ENCODE results near the gene PIK3R3.
"Not testable (repeated sequence)": the region's sequence is repeated elsewhere in the genome, so short reads cannot be mapped to it uniquely, and the experiment has no call there.

PIK3R3 gene

DNA sequence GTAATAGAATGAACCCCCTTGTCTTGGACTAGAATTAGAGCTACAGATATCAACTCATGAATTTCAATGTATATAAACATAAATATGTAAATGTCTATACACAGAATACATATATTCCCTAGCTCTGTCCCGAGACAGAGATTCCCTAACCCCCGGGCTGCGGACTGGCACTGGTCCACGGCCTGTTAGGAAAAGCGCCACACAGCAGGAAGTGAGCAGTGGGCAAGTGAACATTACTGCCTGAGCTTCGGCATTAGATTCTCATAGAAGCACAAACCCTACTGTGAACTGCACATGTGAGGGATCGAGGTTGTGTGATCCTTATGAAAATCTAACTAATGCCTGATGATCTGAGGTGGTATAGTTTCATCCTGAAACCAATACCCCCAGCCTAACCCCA is 51.2 kb downstream of the PIK3R3 start:
- H3K27ac Mint-ChIP-seq, result no peak overlapping the region
- H3K27me3 Mint-ChIP-seq, result no peaks in the 10 kb centered on the region
- no peaks in the 10 kb centered on the region for H3K9me3 Mint-ChIP-seq
- no peak overlapping the region for H3K4me3 Mint-ChIP-seq
- peaks cover 3% of the 10 kb centered on the region for H3K36me3 Mint-ChIP-seq
- H3K4me1 Mint-ChIP-seq, result no peaks in the 10 kb centered on the region
- DNase-seq (ENCODE audit: low spot score in 2 of 2), result no peak
- ATAC-seq (ENCODE audit: low read depth), result no peak

- no peak for ATAC-seq (ENCODE audit: low read depth)
These were observed 52.2 kb downstream of the PIK3R3 start for GRCh38 chr1:46080257-46080656.

GRCh38 chr1:46077644-46078043 is 54.8 kb downstream of the PIK3R3 start:
- DNase-seq (ENCODE audit: low spot score in 2 of 2) (no peak), ATAC-seq (ENCODE audit: low read depth) (no peak)
- Mint-ChIP-seq H3K9me3 (no peaks in the 10 kb centered on the region), H3K4me1 (no peaks in the 10 kb centered on the region), H3K27me3 (no peaks in the 10 kb centered on the region), H3K36me3 (peaks cover 3% of the 10 kb centered on the region), H3K27ac (no peak overlapping the region), H3K4me3 (no peak overlapping the region)

More at GRCh38 chr1:46080257-46080656, 52.2 kb downstream of the PIK3R3 start:
- H3K9me3 Mint-ChIP-seq, result no peaks in the 10 kb centered on the region
- no peak for DNase-seq (ENCODE audit: low spot score in 2 of 2)
- peaks cover 3% of the 10 kb centered on the region for H3K36me3 Mint-ChIP-seq
- H3K4me3 Mint-ChIP-seq, result no peak overlapping the region
- H3K4me1 Mint-ChIP-seq, result no peaks in the 10 kb centered on the region
- no peaks in the 10 kb centered on the region for H3K27me3 Mint-ChIP-seq
- H3K27ac Mint-ChIP-seq, result no peak overlapping the region

GRCh38 chr1:46076343-46076742 is 56.1 kb downstream of the PIK3R3 start:
- ATAC-seq (ENCODE audit: low read depth), result no peak
- Mint-ChIP-seq H3K4me3 (no peak overlapping the region), H3K27ac (no peak overlapping the region), H3K36me3 (no peaks in the 10 kb centered on the region), H3K9me3 (no peaks in the 10 kb centered on the region), H3K4me1 (no peaks in the 10 kb centered on the region), H3K27me3 (no peaks in the 10 kb centered on the region)
- DNase-seq (ENCODE audit: low spot score in 2 of 2), result no peak

DNA sequence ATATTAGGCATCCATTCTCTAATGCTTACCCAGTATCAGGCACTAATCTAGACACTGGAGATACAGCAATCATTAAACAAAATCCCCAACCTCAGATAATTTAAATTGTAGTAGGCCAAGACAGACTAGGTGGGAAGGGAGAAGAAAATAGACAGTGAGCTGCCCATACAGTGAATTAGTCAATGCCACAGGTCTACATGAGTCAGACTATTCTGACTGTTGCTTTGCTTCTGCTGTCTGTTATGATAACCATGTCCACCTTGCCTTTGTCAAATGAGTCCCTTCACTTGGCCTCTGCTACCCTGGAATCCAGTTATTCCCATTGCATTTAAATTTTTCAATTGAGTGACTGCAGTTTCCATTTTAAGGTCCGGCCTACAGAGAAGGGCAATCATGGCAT is 59.5 kb downstream of the PIK3R3 start:
- Mint-ChIP-seq H3K4me3 (no peak overlapping the region), H3K9me3 (no peaks in the 10 kb centered on the region), H3K27ac (no peak overlapping the region), H3K36me3 (no peaks in the 10 kb centered on the region), H3K27me3 (no peaks in the 10 kb centered on the region), H3K4me1 (no peaks in the 10 kb centered on the region)
- no peak for DNase-seq (ENCODE audit: low spot score in 2 of 2)
- ATAC-seq (ENCODE audit: low read depth), result no peak

DNA sequence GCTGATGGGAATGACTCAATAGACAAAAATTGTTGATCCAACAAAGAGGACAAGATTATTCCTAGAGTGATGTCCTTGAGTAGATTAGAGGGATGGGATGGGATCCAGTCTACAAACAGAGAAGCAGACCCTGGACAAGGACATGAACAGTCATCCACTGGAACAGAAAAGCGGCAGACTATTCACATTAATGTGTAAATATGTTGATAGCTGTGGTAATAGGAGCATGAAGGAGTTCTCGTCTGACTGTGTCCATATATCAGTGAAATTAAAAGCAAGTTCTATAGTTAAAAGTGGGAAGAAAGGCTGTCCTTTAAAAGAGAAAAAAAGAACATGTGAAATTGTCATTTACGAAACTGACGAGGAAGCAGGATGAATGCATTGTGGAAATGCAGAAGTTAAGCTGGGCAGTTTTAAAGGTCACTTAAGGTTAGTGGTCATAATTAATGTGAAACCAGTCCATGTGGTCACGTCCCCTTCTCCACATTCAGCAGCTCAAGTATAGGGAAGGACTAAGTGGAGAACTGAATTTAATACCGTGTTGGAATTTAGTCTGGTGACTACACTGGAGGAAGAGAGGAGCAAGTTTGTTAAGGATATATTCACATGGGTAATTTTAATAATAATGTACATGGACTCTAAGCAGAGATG is 62.1 kb downstream of the PIK3R3 start:
- no peaks in the 10 kb centered on the region for H3K9me3 Mint-ChIP-seq
- no peaks in the 10 kb centered on the region for H3K36me3 Mint-ChIP-seq
- no peak overlapping the region for H3K4me3 Mint-ChIP-seq
- no peak overlapping the region for H3K27ac Mint-ChIP-seq
- H3K27me3 Mint-ChIP-seq, result no peaks in the 10 kb centered on the region
- ATAC-seq (ENCODE audit: low read depth) (no peak), DNase-seq (ENCODE audit: low spot score in 2 of 2) (no peak)
- H3K4me1 Mint-ChIP-seq, result peaks cover 3% of the 10 kb centered on the region

DNA sequence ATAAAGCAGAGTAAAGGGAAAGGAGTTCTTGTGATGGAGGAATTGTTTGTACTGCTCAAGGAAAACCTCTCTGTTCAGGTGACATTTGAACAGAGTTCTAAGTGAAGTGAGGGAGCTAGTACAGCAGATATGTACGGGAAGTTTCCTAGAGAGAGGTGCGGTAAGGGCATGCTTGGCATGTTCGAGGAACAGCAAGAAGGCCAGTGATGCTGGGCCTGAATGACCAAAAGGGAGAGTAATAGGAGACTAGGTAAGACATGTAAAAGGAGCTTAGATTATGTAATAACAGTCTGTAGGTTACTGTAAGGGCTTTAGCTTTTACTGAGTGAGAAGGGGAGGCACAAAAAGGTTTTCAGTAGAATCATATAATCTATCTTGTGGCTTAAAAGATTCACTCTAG is 63.9 kb downstream of the PIK3R3 start:
- no peak overlapping the region for H3K27ac Mint-ChIP-seq
- no peaks in the 10 kb centered on the region for H3K27me3 Mint-ChIP-seq
- H3K36me3 Mint-ChIP-seq, result no peaks in the 10 kb centered on the region
- peaks cover 6% of the 10 kb centered on the region for H3K4me1 Mint-ChIP-seq
- no peaks in the 10 kb centered on the region for H3K9me3 Mint-ChIP-seq
- H3K4me3 Mint-ChIP-seq, result no peak overlapping the region
- DNase-seq (ENCODE audit: low spot score in 2 of 2) (no peak), ATAC-seq (ENCODE audit: low read depth) (no peak)

- no peak for ATAC-seq (ENCODE audit: low read depth)
- Mint-ChIP-seq H3K27ac (no peak overlapping the region), H3K9me3 (no peaks in the 10 kb centered on the region)
These were observed 64.8 kb downstream of the PIK3R3 start for GRCh38 chr1:46067652-46068051.

DNA sequence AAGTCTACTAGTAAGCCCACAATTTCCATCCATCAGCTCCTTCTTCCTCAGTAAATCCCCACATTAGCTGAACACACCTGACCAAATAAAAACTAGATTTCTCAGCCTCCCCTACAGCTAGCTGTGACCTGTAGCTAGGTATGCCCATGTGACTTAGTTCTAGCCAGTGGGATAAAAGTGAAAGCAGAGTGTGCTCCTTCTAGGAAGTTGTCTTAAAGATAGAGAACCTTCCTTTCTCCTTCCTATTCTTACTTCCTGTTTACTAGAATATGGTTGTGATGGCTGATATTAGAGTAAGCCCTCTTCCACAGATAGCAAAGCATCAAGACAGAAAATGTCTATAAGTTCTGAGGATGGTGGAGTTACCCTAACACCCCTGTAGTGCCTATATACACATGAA is 67.0 kb downstream of the PIK3R3 start:
- ATAC-seq (ENCODE audit: low read depth), result peak; percentile 76
- Mint-ChIP-seq H3K4me3 (peak overlapping the region; percentile 56), H3K27ac (peak overlapping the region; percentile 62), H3K36me3 (no peaks in the 10 kb centered on the region), H3K27me3 (no peaks in the 10 kb centered on the region), H3K9me3 (no peaks in the 10 kb centered on the region), H3K4me1 (peaks cover 7% of the 10 kb centered on the region)
- DNase-seq (ENCODE audit: low spot score in 2 of 2), result no peak

More at GRCh38 chr1:46067652-46068051, 64.8 kb downstream of the PIK3R3 start:
- peaks cover 7% of the 10 kb centered on the region for H3K4me1 Mint-ChIP-seq
- no peaks in the 10 kb centered on the region for H3K36me3 Mint-ChIP-seq
- no peaks in the 10 kb centered on the region for H3K27me3 Mint-ChIP-seq
- no peak for DNase-seq (ENCODE audit: low spot score in 2 of 2)
- no peak overlapping the region for H3K4me3 Mint-ChIP-seq

- ATAC-seq (ENCODE audit: low read depth), result no peak
- H3K27me3 Mint-ChIP-seq, result no peaks in the 10 kb centered on the region
- no peak overlapping the region for H3K4me3 Mint-ChIP-seq
These were observed 67.7 kb downstream of the PIK3R3 start for GRCh38 chr1:46064708-46065107.

GRCh38 chr1:46062651-46063319 is 69.6 kb downstream of the PIK3R3 start:
- H3K27ac Mint-ChIP-seq, result peak overlapping the region; percentile 41
- no peak overlapping the region for H3K4me3 Mint-ChIP-seq

More at GRCh38 chr1:46064708-46065107, 67.7 kb downstream of the PIK3R3 start:
- Mint-ChIP-seq H3K4me1 (peaks cover 7% of the 10 kb centered on the region), H3K9me3 (no peaks in the 10 kb centered on the region), H3K27ac (no peak overlapping the region), H3K36me3 (no peaks in the 10 kb centered on the region)
- no peak for DNase-seq (ENCODE audit: low spot score in 2 of 2)

GRCh38 chr1:46061146-46061545 is 71.3 kb downstream of the PIK3R3 start:
- H3K9me3 Mint-ChIP-seq, result no peaks in the 10 kb centered on the region
- H3K4me1 Mint-ChIP-seq, result peaks cover 9% of the 10 kb centered on the region
- H3K27ac Mint-ChIP-seq, result no peak overlapping the region
- ATAC-seq (ENCODE audit: low read depth) (no peak), DNase-seq (ENCODE audit: low spot score in 2 of 2) (no peak)
- H3K36me3 Mint-ChIP-seq, result no peaks in the 10 kb centered on the region
- H3K27me3 Mint-ChIP-seq, result no peaks in the 10 kb centered on the region
- H3K4me3 Mint-ChIP-seq, result no peak overlapping the region

More at GRCh38 chr1:46062651-46063319, 69.6 kb downstream of the PIK3R3 start:
- Mint-ChIP-seq H3K9me3 (no peaks in the 10 kb centered on the region), H3K36me3 (no peaks in the 10 kb centered on the region), H3K27me3 (no peaks in the 10 kb centered on the region), H3K4me1 (peaks cover 7% of the 10 kb centered on the region)
- DNase-seq (ENCODE audit: low spot score in 2 of 2) (no peak), ATAC-seq (ENCODE audit: low read depth) (no peak)

DNA sequence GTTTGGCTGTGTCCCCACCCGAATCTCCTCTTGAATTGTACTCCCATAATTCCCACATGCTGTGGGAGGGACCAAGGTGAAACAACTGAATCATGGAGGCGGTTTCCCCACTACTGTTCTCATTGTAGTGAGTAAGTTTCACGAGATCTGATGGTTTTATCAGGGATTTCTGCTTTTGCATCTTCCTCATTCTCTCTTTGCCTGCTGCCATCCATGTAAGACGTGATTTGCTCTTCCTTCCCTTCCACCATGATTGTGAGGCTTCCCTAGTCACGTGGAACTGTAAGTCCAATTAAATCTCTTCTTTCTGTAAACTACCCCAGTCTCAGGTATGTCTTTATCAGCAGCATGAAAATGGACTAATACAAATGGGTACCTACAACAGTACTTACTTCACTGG is 73.5 kb downstream of the PIK3R3 start:
- ATAC-seq (ENCODE audit: low read depth), result no peak
- no peaks in the 10 kb centered on the region for H3K36me3 Mint-ChIP-seq
- H3K9me3 Mint-ChIP-seq, result no peaks in the 10 kb centered on the region
- no peak for DNase-seq (ENCODE audit: low spot score in 2 of 2)
- H3K4me1 Mint-ChIP-seq, result peaks cover 5% of the 10 kb centered on the region
- no peaks in the 10 kb centered on the region for H3K27me3 Mint-ChIP-seq
- no peak overlapping the region for H3K27ac Mint-ChIP-seq
- no peak overlapping the region for H3K4me3 Mint-ChIP-seq

- Mint-ChIP-seq H3K36me3 (no peaks in the 10 kb centered on the region), H3K27me3 (no peaks in the 10 kb centered on the region), H3K4me3 (no peak overlapping the region), H3K4me1 (peaks cover 2% of the 10 kb centered on the region), H3K27ac (no peak overlapping the region), H3K9me3 (no peaks in the 10 kb centered on the region)
- DNase-seq (ENCODE audit: low spot score in 2 of 2), result no peak
- ATAC-seq (ENCODE audit: low read depth), result no peak
These were observed 74.6 kb downstream of the PIK3R3 start for GRCh38 chr1:46057781-46058180.

DNA sequence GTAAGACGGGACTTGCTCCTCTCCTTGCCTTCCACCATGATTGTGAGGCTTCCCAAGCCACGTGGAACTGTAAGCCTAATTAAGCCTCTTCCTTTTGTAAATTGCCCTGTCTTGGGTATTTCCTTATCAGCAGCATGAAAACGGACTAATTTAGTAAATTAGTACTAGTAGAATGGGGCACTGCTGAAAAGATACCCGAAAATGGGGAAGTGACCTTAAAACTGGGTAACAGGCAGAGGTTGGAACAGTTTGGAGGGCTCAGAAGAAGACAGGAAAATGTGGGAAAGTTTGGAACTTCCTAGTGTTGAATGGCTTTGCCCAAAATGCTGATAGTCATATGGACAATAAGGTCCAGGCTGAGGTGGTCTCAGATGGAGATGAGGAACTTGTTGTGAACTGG is 75.2 kb downstream of the PIK3R3 start:
- H3K4me1 Mint-ChIP-seq; H3K27me3 Mint-ChIP-seq; H3K27ac Mint-ChIP-seq; H3K4me3 Mint-ChIP-seq; ATAC-seq (ENCODE audit: low read depth); H3K36me3 Mint-ChIP-seq; H3K9me3 Mint-ChIP-seq; DNase-seq (ENCODE audit: low spot score in 2 of 2): not testable (repeated sequence)
